Left renal cortex interstitium (tissue), 4 donors: ENCODE data around the gene RESF1. TPM values are rescaled to one million over a fixed set of nuclear protein-coding genes. Genes with fewer than 3 reads are reported as not detected.
"Not testable (repeated sequence)": the region's sequence is repeated elsewhere in the genome, so short reads cannot be mapped to it uniquely, and the experiment has no call there.

Experiments
- DNase-seq, 4 donors: peaks; one replicate each; pipeline ENCODE4 v3.0.0-alpha.2; 2013; ENCODE audit warnings: low read depth in 4 of 4, low spot score in 2 of 4, missing footprints in 1 of 4
- polyA plus RNA-seq, 4 donors: library from polyadenylated mRNA; unstranded; fragments of 120-200 nt; gene quantifications; one replicate each; pipeline ENCODE4 v1.2.1, GENCODE V29; 2013; ENCODE audit not compliant: insufficient read length in 4 of 4

Gene RESF1
- 10 to 100 TPM; 44.9 to 62.2 (median 50.9) TPM for polyA plus RNA-seq

DNA sequence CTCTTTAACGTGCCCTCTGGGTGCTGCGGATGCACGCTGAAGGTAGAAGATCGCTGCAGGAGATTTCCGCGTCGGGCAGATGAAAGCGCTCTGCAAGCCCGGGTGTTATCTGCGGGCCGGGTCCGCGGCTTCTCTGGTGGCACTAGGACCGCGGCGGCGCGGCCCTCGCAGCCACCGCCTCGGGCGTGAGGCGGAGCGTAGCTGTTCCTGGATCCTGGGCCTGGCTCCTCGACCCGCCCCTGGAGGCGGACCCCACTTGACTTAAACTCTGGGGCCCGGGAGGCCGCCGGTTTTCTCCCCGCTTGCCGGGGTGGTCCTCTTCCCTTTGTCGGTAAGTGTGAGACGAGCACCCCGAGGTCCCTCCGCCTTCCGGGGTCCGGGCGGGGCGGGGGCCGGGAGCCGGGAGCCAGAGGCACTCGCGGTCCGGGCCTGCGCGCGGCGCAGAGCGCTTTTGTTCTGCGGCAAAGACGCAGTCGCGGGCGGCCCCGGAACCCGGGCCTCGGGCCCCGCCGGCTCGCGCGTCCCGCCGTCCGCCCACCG is at the start of gene RESF1:
TSS of gene RESF1 (plus strand) at position 255 of the 540 bp plus-strand sequence. CDS start 21,541 bp downstream, outside the sequence.
- peak; percentile 81 to 90 (median 88) for DNase-seq

DNA sequence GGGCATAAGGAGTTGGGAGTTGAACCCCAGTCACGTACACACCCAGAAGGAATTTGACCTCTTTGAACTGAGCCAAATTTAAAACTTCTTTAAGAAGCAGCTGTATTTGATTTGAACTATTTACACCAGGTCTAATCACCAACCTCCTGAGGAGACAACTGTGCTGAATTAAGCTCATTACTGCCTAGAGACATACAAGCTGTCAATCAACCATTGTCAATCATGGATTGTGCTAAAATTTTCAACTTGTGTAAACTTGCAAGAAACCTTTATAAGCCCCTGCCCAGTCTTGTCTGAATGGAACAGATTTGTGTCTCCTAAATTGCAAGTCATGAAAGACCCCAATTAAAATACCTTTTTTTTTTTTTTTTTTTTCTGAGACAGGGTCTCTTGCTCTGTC is 44.3 kb upstream of the RESF1 start:
- no peak for DNase-seq

DNA sequence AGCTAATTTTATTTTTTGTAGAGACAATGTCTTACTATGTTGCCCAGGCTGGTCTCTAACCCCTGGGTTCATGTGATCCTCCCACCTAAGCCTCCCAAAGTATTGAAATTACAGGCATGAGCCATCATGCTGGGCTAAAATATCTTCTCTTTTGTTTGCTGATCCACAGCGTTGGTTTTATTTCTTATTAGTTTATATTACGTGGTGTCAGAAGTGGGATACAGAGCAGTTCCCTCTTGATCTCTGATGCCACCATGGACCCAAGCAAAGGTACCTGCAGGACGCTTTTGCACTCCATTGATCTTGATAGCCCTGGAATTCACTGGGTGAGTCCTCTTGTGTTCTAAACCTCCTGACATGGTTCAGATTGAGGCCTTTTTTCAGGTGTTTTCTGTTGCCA is 43.8 kb upstream of the RESF1 start:
- DNase-seq: no peak

DNA sequence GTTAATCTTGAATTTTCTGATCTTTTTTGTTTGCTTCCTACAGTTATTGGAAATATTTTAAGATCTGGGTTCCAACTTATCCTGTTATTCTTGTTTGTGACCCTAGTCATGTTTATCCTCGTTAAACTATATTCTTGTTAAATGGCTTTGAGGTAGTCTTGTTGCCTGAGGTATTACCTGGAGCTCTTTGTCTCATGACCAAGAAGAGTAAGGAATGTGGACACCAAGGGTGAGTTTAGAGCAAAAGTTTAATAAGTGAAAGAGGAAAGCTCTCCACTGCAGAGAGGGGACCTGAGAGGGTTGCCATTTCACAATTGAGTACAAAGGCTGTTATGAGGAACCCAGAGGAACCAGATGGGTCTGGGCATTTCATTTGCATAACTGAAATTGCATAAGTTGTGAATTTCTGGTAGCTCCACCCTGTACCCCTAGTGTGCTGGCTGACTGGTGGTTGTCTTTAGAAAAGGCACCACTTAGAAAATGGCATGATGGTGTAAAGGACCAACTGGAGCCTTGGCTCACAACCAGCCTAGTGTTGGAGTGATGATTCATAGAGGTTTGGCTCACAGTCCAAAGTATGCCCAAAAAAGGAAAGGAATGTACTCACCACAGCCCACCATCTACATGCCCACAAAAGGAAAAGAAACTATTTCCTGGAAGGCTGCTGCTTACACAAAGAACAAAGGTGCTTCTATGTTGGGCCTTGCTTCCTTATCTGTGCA is 36.7 kb upstream of the RESF1 start:
- no peak for DNase-seq

DNA sequence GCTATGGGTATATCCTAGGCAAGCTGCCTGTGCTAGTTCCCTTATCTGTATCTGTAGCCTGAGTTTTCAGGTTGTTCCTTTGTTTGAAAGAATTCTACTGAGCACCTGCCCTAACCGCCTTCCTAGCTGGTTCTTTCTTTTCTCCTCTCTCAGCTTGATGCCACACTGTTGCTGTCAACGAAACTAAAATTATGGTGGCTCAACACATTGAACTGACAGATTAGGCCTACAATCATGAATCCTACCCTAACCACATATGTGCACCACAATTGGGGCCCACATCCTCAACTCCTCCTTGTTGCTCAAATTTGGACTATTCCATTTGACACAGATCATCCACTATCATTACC is 36.2 kb upstream of the RESF1 start:
- DNase-seq: no peak

- DNase-seq: no peak
Measured at GRCh38 chr12:31928246-31929026, 30.8 kb upstream of the RESF1 start.

DNA sequence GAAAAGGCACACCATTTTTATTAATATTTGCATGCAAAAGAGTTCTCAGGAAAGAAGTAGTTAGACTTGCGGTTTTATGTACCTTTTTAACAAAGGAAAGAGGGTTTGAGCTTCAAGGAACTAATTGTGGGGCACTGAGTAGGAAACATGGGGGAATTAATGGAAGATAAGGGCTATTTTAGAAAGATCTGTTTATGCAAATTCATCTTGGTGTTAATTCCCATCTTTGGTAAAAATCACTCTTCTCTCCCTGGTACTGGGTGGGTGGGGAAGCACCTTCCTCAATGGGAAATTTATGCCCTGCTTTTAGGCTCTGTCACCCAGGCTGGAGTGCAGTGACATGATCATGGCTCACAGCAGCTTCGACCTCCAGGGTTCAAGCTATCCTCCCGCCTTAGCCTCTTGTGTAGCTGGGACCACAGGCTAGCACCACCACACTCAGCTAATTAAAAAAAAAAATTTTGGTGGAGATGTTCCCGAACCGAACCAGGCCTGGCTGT is 30.1 kb upstream of the RESF1 start:
- DNase-seq: no peak

DNA sequence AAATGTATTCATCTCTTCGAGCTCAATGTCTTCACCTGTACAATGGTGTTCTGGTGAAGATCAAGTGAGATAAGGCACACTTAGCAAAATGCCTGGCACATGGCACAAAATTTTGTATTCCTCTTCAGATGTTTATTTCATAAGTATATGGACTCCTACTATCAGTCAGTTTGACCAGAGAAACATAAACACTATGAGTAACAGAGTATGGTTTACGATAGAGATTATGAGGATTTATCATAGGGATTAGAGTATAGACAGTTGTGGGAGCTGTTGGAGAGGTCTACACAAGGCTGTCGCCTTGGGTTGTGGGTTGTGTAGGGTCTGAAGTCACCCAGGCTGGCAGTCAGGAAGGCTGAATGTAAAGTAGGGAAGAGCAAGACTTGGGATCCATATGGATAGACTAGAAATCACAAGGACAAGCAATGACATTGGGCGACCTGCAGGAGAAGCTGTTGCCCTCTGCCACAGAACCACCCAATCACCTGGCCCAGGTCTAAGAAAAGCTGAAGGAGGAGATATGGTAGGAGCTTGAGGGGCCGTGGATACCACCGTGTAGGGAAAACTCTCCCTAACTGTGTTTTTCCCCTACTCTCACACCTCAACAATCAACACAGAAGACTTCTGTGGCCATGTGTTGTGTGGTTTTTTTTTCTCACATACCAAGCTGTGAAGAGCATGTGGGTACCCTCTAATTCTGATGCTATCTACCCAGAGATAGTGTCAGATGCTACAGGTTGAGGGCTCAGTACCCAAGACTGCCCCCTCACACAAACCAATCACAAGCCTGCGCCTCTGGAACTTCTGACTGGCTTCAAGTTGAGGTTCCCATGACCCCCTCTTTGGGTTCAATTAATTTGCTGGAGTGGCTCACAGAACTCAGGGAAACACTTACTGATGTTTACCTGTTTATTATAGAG is 27.2 kb upstream of the RESF1 start:
- no peak for DNase-seq

GRCh38 chr12:31944299-31944698 is 14.9 kb upstream of the RESF1 start:
- DNase-seq: no peak

DNA sequence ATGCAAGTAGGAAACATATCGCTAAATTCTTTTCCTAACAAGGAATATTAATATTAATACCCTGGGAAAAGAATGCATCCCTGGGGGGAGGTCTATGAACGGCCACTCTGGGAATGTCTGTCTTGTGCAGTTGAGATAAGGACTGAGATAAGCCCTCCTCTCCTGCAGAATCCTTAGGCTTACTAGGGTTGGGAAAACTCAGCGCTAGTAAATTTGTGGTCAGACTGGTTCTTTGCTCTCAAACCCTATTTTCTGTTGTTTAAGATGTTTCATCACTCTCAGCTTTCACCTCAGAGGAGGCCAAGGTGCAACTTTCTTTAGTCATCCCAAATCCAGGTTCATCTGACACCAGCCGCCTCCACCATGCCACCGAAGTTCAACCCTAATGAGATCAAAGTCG is 11.2 kb upstream of the RESF1 start:
- no peak for DNase-seq

DNA sequence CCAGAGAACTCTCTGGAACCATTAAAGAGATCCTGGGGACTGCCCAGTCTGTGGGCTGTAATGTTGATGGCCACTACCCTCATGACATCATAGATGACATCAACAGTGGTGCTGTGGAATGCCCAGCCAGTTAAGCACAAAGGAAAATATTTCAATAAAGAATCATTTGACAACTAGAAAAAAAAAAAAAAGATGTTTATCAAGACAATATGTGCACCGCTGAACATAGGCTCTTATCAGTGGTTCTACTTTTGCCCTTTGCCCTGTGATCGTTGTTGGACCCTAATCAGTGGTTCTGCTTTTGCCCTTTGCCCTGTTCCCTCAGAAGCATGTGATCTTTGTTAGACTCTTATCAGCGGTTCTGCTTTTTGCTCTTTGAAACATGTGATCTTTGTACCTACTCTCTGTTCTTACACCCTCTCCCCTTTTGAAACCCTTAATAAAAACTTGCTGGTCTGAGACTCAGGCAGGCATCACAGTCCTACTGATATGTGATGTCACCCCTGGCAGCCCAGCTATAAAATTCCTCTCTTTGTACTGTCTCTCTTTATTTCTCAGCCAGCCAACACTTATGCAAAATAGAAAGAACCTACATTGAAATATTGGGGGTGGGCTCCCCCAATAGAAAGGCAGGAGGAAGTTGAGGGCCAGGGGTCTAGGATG is 10.4 kb upstream of the RESF1 start:
- not testable (repeated sequence) for DNase-seq

DNA sequence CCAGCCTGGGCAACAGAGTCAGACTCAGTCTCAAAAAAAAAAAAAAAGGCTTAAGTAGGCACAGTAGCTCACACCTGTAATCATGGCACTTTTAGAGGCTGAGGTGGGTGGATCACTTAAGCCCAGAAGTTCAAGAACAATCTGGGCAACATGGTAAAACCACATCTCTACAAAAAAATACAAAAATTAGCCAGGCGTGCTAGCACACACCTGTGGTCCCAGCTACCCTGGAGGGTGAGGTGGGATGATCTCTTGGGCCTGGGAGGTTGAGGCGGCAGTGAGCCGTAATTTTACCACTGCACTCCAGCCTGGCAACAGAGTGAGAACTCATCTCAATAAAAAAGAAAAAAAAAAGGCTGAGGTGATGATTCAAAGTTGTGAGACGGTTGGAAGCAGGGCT is 9.1 kb upstream of the RESF1 start:
- no peak for DNase-seq

GRCh38 chr12:31950492-31950891 is 8.7 kb upstream of the RESF1 start:
- no peak for DNase-seq

DNA sequence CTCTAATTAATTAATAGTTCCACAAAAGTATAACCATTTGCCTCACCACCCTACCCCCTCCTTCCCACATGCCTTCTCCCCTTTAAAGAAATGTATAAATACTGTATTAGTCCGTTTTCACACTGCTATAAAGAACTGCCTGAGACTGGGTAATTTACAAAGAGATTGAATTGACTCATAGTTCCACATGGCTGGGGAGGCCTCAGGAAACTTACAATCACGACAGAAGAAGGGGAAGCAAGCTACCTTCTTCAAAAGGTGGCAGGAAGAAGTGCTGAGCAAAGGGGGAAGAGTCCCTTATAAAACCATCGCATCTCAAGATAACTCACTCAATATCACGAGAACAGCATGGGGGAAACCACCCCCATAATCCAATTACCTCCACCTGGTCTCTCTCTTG is 8.2 kb upstream of the RESF1 start:
- no peak for DNase-seq

DNA sequence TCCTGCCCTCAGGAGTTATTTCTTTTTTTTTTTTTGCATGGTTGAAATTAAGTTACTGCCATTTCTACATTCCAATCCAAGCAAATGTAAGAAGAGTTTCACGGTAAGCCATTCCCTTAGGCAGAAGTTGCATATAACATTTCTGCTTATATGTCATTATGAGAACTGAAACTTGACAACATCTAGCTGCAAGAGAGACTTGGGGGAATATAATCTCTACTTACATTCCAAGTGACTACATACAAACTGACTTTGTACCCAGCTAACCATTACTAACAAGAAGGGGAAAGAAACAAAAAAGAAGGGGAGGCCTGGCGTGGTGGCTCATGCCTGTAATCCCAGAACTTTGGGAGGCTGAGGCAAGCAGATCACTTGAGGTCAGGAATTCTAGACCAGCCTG is 7.3 kb upstream of the RESF1 start:
- DNase-seq: no peak

- DNase-seq: no peak
Measured at GRCh38 chr12:31952418-31952817, 6.8 kb upstream of the RESF1 start.

GRCh38 chr12:31954925-31955858 is 4.0 kb upstream of the RESF1 start:
- DNase-seq: no peak

DNA sequence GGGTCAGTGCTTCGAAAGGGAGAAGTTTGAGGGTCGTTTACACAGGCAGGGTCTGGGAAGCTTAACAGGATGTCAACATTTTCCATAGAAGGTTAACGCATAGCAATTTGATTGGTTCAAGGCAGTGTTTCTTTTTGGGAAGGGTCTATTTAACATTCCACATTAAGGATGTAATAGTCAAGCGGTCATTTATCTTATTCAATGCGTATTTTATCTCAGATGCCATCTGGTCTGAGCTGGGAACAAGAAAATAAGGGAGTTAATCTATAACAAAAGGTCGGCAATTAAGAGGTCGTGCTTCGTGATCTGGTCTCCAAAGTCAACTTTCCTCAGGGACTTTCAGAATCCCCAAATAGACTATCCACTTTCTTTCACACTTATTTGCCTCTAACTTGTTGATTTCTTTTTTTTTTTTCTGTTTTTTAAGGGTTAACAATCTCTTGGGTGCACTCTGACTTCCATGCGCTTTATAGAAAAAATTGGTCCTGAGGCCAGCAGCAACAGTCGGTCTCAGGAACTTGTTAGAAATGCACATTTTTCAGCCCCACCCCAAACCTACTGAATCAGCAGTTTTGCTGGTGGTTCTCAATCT is 550 bp upstream of the RESF1 start:
- peak in 1 of 4 donors; percentile 84 for DNase-seq
